Esophagus squamous epithelium (tissue), 4 donors: ENCODE measurements around the gene HSD17B12.

Experiments used
- CTCF ChIP-seq, 6 experiments: fragments of 450-650 bp in 4 of 6; fragments of 200-600 bp in 2 of 6; sonication (generic) in 2 of 6; IDR thresholded peaks; one replicate each; pipeline ENCODE4 v1.5.1; 2016 to 2019; ENCODE audit warnings: antibody characterized with exemption in 6 of 6, mild to moderate bottlenecking in 4 of 6, moderate library complexity in 4 of 6
- POLR2A ChIP-seq, 4 donors: fragments of 450-650 bp; IDR thresholded peaks; one replicate each; pipeline ENCODE4 v1.6.1; 2017; ENCODE audit warnings: antibody characterized with exemption in 4 of 4, mild to moderate bottlenecking in 4 of 4, moderate library complexity in 3 of 4

GRCh38 chr11:43736502-43737200, 56.1 kb downstream of the HSD17B12 start:
- TF ChIP-seq CTCF (IDR thresholded peaks at IDR 0.05) (no peak), POLR2A (IDR thresholded peaks at IDR 0.05) (no peak)
